Erythroblast (primary cell): ENCODE results near the gene BRCC3.

Source experiments
- GATA1 ChIP-seq: IDR thresholded peaks from 2 replicates; pipeline ENCODE4 v1.6.1; 2011; ENCODE audit warnings: low read depth, mild to moderate bottlenecking, control low read depth, low read length, moderate library complexity
- POLR2A ChIP-seq: IDR thresholded peaks from 2 replicates; pipeline ENCODE4 v1.6.1; 2011; ENCODE audit warnings: mild to moderate bottlenecking, low read length

DNA sequence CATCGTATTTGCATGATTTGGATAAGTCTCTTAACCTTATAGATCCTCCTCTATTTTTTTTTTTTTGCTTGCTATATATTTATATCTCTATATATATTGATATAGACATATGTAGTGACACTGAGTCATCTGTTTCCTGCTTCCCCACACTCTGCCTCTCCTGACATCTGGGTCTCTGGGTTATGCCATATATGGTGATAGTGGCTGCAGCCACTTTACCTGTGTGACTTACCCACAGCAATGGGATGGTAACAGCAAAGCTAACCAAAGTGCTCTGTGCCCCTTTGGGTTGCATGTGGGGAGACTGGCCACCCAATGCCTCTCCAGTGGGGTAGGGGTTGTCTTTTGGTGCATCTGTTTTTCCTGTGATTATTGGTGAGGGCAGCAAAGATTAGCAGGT is 14.8 kb upstream of the BRCC3 start:
- TF ChIP-seq POLR2A (no peak), GATA1 (no peak)
